DMS153 treated with DMSO at 0.1 percent for 48 hours (cell line): ENCODE measurements around the gene SLC13A5.
"Not testable (repeated sequence)": the region's sequence is repeated elsewhere in the genome, so short reads cannot be mapped to it uniquely, and the experiment has no call there.

Source experiments
- DNase-seq: peaks from one replicate; lab custom pipeline; 2025; ENCODE audit not compliant: unreplicated experiment; lab: John Stamatoyannopoulos, UW

SLC13A5 gene

GRCh38 chr17:6711081-6711674 lies 2.0 kb downstream of the SLC13A5 start:
- no peak for DNase-seq

GRCh38 chr17:6710317-6710716 lies 2.9 kb downstream of the SLC13A5 start:
- no peak for DNase-seq

- no peak for DNase-seq
These were observed 4.7 kb downstream of the SLC13A5 start for GRCh38 chr17:6708357-6708961.

GRCh38 chr17:6706996-6707395 lies 6.2 kb downstream of the SLC13A5 start:
- DNase-seq: no peak

- DNase-seq: no peak
These were observed 6.7 kb downstream of the SLC13A5 start for GRCh38 chr17:6706499-6706898.

- no peak for DNase-seq
These were observed 8.6 kb downstream of the SLC13A5 start for GRCh38 chr17:6704470-6705052.

GRCh38 chr17:6703751-6704150 lies 9.4 kb downstream of the SLC13A5 start:
- no peak for DNase-seq

- no peak for DNase-seq
These were observed 10.5 kb downstream of the SLC13A5 start for GRCh38 chr17:6702567-6703215.

- DNase-seq: no peak
These were observed 11.4 kb downstream of the SLC13A5 start for GRCh38 chr17:6701719-6702118.

GRCh38 chr17:6700948-6701307 lies 12.2 kb downstream of the SLC13A5 start:
- no peak for DNase-seq

GRCh38 chr17:6699997-6700947 lies 12.9 kb downstream of the SLC13A5 start:
- no peak for DNase-seq

- DNase-seq: no peak
These were observed 15.2 kb downstream of the SLC13A5 start for GRCh38 chr17:6698004-6698403.

GRCh38 chr17:6696906-6697305 lies 16.3 kb downstream of the SLC13A5 start:
- DNase-seq: no peak

GRCh38 chr17:6695565-6695964 lies 17.6 kb downstream of the SLC13A5 start:
- DNase-seq: no peak

- DNase-seq: no peak
These were observed 18.1 kb downstream of the SLC13A5 start for GRCh38 chr17:6695051-6695450.

- DNase-seq: not testable (repeated sequence)
These were observed 21.2 kb downstream of the SLC13A5 start for GRCh38 chr17:6691958-6692357.

GRCh38 chr17:6691546-6691945 lies 21.6 kb downstream of the SLC13A5 start:
- no peak for DNase-seq

- DNase-seq: no peak
These were observed 22.5 kb downstream of the SLC13A5 start for GRCh38 chr17:6690641-6691040.

- no peak for DNase-seq
These were observed 24.2 kb downstream of the SLC13A5 start for GRCh38 chr17:6688944-6689343.

- no peak for DNase-seq
These were observed 27.1 kb downstream of the SLC13A5 start for GRCh38 chr17:6686026-6686425.
